GM18520 (cell line): ENCODE data around the gene COL27A1.

Experiments used
- ATAC-seq: cut with Tn5 transposase; IDR thresholded peaks from one replicate; pipeline ENCODE4 v1.9.1; 2021; ENCODE audit not compliant: unreplicated experiment

COL27A1 gene

DNA sequence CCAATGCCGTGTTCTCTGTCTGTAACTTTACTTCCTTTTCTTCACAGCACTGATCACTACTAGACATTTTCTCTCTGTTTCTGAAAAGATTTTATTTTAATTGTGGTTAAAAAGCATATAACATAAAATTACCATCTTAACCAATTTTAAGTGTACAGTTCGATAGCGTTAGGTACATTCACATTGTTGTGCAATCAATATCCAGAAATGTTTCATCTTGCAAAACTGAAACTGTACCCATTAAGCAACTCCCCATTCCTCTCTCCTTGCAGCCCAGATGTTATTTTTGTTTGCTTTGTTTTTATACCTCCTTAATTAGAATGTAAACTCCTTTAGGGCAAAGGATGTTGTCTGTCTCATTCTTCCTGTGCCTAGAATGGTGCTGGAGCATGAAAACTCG lies 47.5 kb downstream of the COL27A1 start:
- ATAC-seq, result no peak

DNA sequence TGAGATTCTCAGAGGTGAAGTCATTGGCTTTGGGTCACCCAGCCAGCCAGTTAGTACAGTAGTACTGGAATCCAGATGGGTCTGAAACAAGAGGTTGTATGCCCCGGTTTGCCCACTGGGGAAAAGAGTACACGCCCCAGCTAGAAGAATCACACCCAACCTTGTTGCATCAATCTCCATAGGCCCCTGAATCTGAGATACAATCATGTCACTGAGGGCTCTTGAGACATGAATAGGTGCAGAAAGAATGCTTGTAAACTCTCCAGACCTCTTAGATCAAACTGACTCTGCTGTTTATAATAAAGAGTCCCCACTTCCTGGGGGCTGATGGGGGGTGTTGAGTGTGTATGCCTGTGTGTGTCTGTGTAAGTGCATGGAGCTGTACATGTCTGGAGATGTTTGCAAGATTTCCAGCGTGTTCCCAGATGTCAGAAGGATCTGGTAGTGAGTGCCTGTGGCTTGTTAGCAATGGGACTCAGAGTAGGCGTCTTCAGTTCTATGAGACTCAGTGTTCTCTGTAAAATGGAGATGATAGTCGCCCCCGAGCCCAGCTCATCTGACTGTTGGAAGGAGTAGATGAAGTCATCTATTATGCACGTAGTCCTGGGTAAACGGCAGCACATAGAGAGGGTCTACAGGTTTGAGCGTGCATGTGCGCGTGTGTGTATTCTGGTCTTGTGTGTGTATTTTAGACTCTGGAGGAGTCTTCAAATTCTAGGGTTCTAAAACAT lies 48.2 kb downstream of the COL27A1 start:
- no peak for ATAC-seq

DNA sequence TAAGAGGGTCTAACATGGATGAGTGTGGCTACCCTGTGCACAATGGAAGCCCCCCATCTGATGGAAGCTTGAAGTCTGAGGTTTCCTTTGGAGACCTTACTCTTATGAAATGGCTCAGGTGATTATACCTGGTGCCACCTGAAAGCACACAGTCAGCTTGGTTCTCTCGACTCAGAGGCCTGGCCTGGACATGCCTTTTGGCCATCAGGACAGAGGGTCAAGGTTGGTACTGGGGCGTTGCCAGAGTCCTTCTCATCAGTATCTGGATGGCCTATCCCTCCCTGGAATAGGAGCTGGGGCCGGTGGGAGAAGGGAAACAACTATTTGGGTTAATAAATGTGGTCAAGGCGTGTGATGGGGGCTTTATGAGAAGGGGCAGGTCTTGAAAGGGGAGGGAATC lies 48.9 kb downstream of the COL27A1 start:
- ATAC-seq, result no peak

DNA sequence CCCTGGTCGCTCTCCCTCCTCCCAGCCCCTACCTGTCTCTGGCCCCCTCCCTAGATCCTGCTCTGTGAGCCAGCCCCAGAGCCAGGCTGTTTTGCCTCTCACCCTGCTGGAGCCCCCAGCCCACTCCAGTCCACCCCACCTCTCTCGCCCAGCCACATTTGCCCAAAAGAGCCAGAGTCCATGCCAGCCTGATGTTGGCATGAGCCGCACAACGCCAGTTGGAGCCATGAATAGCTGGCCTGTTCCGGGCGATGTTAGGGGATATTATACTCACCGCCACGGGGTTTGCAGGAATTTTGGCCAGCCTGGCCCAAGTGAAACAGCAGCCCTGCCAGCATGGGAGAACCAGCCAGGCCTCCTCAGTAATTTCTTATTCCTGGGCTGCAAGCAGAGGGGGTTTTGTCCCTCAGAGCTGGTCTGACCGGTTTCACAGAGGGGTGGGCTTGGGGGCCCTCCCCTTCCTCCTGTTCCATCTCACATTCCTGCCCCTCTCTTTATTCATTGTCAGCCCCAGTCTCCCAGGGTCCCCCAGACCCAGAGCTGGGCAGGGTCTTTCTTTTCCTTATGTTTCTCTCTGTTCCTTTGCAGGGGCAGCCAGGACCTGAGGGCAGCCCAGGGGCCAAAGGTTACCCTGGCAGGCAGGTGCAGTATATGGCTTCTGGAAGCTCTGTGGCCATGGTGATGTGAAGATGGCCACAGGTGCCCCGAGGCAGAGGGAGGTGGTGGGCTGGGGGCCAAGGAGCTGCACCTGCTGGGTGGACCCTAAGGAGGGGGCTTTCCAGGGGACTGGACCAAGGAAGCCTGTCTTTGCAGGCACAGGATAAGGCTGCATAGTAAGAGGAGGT lies 50.1 kb downstream of the COL27A1 start:
- ATAC-seq, result no peak

DNA sequence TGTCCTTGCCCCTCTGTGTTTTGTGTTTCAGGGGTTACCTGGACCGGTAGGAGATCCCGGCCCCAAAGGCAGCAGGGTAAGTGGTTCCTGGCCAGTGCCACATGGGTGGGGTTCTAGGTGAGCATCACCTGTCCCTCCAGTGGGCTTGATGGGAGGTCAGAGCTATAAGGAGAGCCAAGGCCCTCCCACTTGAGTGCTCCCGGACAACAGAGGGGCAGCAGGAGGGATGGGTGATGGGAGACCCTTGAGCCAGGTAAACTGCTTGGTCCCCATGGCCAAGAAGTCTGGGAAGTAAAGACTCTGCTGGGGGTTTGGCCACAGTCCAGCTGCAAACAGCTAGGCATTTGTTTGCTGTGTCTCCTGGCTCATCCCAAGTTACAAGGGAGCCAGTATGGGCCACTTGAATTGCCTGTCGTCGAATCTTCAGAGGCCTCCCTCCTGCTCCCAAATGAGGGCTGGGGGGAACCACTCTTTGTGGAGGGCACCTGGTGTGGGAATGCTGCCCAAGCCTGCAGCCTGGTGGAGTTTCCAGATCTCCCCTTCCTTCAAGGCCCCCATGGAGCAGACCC lies 51.0 kb downstream of the COL27A1 start:
- ATAC-seq, result no peak

DNA sequence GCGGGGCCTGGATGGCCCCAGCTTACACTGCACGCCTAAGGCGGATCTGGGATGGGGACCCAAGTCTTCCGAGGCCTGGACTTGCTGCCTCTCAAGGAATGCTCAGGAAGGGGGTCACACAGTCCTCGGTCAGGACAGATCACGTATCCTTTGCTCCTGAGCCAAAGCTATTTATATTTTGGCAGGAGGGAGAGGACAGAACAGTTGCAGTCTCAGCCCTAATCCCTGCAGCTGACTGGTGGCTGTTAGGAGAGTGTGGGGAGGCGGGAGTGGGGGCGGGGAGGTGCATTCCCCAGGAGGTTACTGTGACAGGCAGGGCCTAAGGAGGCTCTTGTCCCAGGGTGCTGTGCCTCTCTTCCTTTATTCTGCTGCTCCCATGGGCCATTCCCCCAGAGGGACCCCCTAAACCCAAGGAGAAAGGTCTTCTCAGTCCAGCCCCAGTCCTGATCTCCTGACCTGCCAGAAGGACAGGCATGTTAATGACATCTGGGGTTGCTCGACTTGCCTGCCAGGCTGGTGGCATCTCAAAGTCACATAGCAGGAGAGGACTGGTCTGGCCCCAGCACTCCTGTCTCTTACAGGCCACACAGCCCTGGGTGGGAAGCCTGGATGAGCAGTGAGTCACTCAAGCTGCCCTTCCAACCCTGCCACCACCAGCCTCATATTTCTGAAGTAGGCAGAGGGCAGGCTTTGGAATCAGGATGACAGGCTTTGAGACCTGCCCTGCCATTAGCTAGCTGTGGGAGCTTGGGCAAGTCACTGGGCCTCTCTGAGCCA lies 51.9 kb downstream of the COL27A1 start:
- ATAC-seq, result no peak

DNA sequence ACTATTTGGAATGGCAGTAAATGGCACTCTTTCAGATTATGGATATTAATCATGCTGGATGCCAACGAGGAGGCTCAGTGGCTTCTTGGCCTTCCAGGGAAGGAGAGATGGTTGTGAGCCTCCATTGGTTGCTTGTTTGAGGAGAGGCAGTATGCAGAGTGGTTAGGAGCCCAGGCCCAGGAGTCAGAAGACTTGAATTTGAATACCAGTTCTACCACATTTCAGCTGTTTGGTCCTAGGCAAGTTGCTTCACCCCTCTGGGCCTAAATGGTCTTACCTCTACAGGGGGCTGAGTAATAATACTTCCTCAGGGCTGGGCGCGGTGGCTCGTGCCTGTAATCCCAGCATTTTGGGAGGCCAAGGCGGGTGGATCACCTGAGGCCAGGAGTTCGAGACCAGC lies 52.5 kb downstream of the COL27A1 start:
- ATAC-seq, result no peak

DNA sequence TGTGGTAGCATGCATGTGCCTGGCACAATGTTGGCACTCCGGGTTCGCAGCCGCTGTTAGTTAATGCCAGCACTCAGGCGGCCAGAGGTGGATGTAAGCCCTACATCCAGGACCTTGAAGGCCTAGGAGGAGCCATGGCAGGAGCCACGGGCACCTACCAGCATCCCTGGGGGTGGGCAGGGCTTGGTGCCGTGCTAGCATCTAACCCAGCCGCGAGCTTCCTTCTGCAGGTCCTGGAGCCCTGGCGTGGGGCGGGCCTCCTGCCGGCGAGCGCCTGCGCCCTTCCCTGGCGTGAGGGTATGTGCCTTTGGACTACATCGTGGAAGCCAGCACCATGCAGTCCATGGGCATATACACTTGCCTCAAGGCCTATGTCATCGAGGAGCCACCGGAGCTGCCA lies 53.8 kb downstream of the COL27A1 start:
- no peak for ATAC-seq

DNA sequence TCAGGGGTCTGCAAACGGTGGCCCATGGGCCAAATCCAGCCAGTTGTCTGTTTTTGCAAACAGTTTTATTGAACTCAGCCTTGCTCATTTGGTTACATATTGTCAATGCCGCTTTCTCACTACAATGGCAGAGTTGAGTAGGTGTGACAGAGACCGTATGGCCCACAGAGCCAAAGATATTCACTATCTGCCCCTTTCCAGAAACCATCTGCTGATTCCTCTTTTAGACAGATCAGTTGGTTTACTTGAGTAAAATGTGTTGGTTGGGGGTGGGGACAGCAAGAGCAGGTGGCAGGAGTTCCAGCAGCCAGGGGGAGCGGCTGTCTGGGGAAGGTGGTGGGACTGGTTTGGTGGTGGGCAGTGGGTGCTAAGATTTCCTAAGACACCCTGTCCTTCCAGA lies 54.8 kb downstream of the COL27A1 start:
- ATAC-seq, result no peak

DNA sequence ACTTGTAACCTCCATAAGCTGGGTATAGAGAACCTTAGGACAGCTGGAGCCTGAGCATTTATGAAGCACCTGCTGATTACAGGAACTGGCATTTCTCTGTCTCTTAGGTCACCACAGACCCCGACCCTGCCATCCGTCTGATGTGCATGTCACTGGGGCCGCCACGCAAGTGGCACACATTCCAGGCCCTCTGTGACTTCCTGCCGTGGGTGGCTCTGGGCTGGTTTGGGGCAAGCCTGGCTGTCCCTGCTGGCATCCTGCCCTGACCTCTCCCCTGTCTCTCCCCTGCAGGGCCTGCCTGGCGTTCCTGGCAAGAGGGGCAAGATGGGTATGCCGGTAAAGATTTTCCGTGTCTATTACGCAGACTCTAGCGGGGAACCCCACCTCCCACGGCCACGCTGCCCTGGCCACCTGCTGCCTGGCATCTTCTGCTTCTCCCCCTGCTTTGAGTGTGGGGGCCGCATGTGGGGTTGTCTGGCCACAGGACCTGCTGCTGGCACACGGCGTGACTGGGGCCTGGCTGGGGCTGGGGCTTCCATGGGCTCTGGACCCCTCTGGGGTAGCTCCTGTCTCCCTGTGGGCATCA lies 55.4 kb downstream of the COL27A1 start:
- ATAC-seq, result no peak

DNA sequence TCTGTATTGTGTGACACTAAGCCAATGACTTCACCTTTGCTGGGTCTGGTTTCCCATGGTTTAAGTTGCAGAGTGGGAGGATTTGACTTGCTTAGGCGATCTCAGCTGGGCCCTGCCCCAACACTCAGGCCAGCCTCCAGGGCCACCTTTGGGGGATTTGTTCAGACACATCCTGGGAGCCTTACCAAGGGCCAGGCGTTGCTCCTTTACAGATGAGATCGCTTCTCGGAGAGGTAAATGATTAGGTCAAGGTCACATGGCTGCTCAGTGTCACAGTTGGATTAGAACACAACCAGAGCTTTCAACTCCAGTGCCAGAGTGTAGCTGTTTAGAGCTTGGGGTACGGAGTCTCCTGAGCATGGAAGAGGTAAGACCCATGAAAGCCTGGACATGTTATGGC lies 57.5 kb downstream of the COL27A1 start:
- ATAC-seq, result no peak

DNA sequence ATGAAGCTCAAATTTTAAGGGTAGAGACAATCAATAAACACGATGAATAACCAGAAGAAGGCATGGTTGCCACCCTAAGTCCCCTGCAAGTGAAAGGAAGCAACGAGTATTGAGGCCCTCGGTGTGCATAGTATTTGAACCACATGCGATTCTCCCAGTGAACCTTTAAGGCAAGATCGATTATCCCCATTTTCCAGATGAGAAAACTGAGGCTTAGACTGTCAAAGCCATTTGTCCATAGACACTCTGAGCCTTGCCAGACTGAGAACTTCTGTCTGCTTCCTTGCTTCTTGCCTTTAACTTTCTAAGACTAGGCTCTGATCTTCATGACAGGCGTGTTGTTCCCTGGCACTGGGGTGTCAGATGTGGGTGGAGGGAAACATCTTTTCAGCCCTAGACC lies 58.2 kb downstream of the COL27A1 start:
- ATAC-seq, result no peak

DNA sequence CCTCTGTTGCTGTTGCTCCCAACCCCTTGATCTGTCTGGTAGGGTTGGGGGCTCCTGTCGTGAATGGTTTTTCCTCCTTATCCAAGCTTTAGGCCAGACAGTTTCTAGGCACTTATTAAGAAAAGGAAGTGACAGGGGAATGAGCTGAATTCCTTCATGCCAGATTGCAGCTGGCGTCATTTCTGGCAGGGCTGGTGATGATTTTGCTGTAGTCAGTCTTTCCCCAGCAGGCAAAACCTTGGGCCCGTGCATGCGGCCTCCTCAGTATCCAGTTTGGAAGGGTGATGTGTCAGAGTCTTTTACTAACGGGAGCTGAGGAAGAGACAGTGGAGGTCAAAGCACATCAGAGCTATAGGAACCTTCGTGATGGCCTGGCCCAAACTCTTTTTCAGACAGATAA lies 58.8 kb downstream of the COL27A1 start:
- ATAC-seq, result no peak

DNA sequence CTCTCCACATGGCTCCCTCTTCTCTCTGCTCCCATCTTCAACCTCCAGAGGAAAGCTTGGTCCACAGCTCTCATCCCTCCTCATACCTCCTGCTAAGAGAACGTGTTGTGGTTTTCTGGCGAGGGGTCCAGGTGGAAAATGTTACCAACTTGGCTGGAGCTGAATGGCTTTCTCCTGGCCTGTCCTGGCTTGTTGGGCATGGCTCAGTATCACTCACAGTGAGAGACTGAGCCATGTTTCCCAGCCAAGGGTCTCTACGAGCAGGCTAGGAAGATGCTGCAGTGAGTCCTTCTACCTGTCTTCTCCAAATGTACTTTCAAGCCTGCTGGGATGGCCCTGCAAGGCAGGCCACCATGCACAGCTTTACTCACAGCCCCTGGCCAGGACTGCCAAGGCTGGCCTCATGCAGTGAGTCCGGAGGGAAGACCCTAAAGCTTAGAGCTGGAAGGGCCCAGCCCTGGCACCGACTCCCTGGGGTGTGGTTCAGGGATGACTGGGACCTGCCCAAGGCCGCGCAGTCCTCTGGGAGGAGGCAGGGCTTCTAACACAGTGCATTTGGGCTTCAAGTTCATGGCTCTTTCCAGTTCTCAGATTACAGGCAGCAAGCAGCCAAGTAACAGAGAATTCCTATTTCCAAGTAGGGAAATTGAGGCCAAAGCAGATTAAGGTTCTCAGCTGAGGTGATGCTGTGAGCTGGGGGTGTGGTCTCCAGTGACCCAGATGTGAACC lies 59.5 kb downstream of the COL27A1 start:
- no peak for ATAC-seq

DNA sequence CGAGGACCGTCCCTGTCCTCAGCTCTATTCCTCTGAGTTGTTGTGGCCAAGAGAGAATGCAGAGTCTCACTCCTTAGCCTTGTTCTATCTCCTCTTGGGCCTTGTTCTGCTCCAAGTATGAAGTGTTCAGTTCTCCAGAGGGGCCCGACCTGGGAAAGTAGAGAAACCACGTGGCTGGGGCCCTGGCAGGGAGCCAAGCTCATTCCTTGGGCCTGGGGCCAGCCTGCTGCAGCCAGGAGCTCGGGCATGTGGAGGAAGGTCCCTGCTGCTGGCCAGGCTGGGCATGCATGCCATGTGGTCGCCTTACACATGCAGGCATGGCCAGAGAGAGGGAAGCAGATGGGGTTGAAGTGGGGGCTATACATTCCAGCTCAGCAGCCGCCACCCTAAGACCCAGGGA lies 60.7 kb downstream of the COL27A1 start:
- ATAC-seq, result no peak

DNA sequence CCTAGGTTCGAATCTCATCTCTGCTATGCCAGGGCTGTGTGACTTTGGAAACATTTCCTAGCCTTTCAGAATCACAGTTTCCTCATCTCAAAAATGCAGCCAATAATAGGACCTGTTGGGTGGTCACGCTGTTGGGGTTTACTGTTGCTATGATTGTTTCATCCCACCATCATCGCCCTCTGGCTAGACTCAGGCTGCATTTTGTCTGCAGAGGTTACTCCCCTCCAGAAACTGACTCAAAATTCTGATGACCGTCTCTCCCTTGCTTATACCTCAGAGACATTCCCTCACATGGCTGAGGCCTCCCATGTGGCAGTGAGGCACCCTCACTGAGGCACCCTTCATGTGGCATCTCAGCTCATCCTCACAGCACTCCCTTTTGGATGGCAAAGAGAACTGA lies 61.6 kb downstream of the COL27A1 start:
- no peak for ATAC-seq

DNA sequence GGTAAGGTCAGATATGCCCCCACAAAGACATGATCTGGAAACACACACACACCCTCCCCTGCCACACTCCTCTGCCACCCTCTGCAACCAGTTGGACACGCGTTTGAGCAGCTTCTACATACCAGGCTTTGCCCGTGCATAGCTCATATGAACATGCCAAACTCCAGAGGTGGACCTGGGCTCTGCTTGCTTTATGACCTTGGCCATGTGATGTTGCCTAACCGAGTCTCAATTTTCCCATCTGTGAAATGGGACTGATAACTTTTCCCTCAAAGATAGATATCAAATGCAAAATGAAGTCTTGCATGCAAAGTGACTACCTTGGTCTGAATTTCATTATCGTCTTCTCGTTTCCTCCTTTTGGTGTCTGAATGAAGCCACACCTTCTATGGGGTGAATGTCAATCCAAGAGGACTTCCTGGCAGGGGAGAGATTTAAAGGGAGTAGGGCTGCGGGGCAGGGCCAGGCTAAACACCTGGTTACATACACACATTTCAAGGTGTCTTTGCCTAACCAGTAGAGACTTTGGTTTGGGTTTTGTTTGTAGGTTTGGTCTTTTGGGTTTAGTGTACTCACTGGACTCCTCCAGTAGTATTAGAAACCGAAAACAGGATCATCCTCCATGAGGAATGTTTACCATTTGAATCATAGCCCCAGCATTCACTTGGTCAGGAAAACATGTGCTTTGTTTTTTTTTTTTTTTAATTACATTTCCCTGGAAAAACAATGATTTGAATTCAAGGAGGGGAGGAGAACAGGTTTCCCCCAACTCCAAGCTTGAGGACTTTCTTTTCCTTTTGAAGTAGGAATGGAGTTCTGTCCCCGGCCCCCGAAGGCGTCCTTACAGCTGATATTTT lies 63.2 kb downstream of the COL27A1 start:
- ATAC-seq, result no peak

DNA sequence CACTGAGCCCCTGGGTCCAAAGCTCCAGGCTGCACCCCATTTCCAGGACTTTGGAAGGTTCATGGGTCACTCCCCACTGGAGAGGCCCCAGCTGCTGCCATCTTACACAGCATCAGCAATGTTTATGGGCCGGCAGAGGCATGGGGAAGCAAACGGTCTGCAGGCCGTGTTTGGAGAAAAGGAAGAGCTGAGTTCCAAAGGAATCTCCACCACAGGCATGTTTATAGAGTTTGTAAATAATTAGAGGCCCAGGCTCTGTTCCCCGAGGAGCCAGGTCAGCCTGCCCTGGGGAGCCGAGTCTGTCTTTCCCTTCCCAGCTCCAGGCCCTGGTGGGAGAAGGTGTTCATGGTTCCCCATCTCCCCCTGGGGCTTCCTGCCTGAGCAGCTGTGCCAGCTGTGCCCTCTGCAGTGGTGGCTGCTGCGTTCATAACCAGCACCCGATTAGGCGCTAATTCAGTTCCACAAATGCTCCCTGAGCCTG lies 64.8 kb downstream of the COL27A1 start:
- ATAC-seq, result no peak

DNA sequence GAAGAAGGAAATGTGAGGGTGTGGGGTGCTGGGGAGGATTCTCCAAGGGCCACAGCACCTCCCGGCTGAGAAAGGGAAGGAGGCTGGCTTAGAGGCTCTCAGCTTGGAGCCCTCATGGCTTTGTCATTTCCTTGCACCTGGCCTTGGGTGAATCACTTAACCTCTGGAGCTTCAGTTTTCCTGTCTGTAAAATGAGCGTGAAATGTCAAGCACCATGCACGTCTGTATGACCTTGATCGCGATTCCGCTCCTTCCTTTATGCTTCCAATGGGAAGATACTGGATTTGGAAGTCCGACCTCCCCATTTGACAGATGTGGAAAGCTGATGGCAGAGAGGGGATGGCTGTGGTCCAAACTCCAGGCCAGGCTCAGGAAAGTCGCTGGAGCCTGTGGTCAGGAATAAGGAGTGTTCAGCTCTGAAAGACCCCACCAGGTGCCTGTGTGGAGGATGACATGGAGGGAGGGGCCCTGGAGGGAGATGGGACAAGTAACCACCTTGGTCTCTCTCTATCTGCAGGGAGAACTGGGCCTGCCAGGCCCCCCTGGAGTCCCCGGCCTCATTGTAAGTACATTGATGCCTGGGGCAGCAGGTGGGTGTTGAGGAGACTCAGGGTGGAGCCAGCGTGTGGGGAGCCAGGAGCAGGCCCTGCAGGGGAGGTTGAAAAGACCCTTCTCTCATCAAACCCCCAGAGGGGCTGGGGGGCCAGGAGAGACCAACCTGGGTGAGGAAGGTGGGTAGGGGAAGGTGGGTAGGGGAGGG lies 66.5 kb downstream of the COL27A1 start:
- no peak for ATAC-seq
